ENCODE measurements around the gene KCNK13. TPM values are rescaled to one million over a fixed set of nuclear protein-coding genes. Genes with fewer than 3 reads are reported as not detected.
"Not testable (repeated sequence)": the region's sequence is repeated elsewhere in the genome, so short reads cannot be mapped to it uniquely, and the experiment has no call there.

Gene KCNK13
- total and polyA plus RNA-seq, 2 of the 13 experiments (the other 11 are each of a cell fraction or from before 2014, with no cell fraction given) = 0.08 to 0.29 TPM

DNA sequence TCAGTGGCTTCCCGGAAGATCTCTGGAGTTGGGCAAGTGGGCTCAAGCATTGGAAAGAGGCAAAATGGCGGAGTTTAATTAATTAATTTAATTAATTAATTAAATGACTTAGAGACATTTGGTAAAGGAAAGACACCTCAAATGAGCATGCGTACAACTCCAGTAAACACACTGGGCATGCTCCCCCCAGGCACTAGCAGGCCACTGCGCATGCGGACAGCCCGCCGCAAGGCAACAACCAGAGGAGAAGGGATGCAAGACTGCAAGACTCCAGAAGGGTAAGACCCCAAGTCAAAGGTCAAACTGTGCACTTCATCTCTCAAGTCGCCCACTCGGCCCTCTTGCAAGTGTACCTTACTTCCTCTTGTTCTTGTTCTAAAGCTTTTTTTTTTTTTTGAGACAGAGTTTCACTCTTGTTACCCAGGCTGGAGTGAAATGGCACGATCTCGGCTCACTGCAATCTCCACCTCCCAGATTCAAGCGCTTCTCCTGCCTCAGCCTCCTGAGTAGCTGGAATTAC lies 136.8 kb downstream of the KCNK13 start (continued):
- TF ChIP-seq, protein P1, sequence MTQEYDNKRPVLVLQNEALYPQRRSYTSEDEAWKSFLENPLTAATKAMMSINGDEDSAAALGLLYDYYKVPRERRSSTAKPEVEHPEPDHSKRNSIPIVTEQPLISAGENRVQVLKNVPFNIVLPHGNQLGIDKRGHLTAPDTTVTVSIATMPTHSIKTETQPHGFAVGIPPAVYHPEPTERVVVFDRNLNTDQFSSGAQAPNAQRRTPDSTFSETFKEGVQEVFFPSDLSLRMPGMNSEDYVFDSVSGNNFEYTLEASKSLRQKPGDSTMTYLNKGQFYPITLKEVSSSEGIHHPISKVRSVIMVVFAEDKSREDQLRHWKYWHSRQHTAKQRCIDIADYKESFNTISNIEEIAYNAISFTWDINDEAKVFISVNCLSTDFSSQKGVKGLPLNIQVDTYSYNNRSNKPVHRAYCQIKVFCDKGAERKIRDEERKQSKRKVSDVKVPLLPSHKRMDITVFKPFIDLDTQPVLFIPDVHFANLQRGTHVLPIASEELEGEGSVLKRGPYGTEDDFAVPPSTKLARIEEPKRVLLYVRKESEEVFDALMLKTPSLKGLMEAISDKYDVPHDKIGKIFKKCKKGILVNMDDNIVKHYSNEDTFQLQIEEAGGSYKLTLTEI (CRISPR knock-in tag; conservative IDR thresholded peaks at IDR 0.05) = no peak
- no peak for TF ChIP-seq TBX2 (CRISPR knock-in tag; IDR thresholded peaks at IDR 0.05; ENCODE audit: borderline replicate concordance)
- TF ChIP-seq RFXAP (CRISPR knock-in tag; IDR thresholded peaks at IDR 0.05; ENCODE audit: borderline replicate concordance) = no peak
- TF ChIP-seq, protein P2, sequence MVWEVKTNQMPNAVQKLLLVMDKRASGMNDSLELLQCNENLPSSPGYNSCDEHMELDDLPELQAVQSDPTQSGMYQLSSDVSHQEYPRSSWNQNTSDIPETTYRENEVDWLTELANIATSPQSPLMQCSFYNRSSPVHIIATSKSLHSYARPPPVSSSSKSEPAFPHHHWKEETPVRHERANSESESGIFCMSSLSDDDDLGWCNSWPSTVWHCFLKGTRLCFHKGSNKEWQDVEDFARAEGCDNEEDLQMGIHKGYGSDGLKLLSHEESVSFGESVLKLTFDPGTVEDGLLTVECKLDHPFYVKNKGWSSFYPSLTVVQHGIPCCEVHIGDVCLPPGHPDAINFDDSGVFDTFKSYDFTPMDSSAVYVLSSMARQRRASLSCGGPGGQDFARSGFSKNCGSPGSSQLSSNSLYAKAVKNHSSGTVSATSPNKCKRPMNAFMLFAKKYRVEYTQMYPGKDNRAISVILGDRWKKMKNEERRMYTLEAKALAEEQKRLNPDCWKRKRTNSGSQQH (CRISPR knock-in tag; IDR thresholded peaks at IDR 0.05; ENCODE audit: low read depth) = no peak
- no peak for TF ChIP-seq RNF2 (conservative IDR thresholded peaks at IDR 0.05; ENCODE audit: low read depth)
- TF ChIP-seq ZNF761 (CRISPR knock-in tag; conservative IDR thresholded peaks at IDR 0.05) = no peak

DNA sequence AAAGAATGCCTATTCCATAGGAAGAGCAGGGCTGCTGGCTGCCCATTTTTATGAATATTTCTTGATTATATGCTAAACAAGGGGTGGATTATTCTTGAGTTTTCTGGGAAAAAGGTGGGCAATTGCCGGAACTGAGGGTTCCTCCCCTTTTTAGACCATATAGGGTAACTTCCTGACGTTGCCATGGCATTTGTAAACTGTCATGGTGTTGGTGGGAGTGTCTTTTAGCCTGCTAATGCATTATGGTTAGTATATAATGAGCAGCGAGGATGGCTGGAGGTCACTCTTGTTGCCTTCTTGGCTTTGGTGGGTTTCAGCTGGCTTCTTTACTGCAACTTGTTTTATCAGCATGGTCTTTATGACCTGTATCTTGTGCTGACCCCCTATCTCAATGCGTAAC lies 138.8 kb downstream of the KCNK13 start:
- intact Hi-C loops (cut with micrococcal nuclease; ENCODE audit: unreplicated experiment); BruUV-seq (replicated peaks); H3K27me3 ChIP-seq (ENCODE audit: control insufficient read depth in 1 of 2, insufficient read depth in 2 of 2, low read length in 2 of 2); ATAC-seq; DNase-seq (ENCODE audit: low spot score); FAIRE-seq; POLR2A ChIA-PET; H3K4me2 ChIP-seq (ENCODE audit: low read depth, low read length); H3K9me3 ChIP-seq (ENCODE audit: low read length); H3K4me3 ChIP-seq (replicated peaks in 1 of 3; ENCODE audit: insufficient read depth in 1 of 3, low read depth in 2 of 3, low read length in 3 of 3); in situ Hi-C loops (cut with HindIII; ENCODE audit: extremely low pct_ligation_motif_present, low pct_unique_long_range_greater_than_20kb); H3K27ac ChIP-seq (ENCODE audit: extremely low read length, insufficient read depth, low read length); H3K79me2 ChIP-seq (ENCODE audit: insufficient read depth, low read length); H3K9ac ChIP-seq (ENCODE audit: insufficient read depth, low read depth, low read length); CTCF ChIA-PET (ENCODE audit: low intra/inter-chr PET ratio, low total read pairs); H4K20me1 ChIP-seq (ENCODE audit: insufficient read depth, low read length); H2AFZ ChIP-seq (ENCODE audit: low read length); H3K4me1 ChIP-seq (ENCODE audit: insufficient read depth, low read length); H3K36me3 ChIP-seq (replicated peaks in 1 of 2; ENCODE audit: control insufficient read depth in 1 of 2, insufficient read depth in 2 of 2, low read length in 2 of 2): not testable (repeated sequence)
- 29% methylated on average over 4 of the region's 4 CpGs for WGBS (ENCODE audit: low lambda C conversion rate)

Measured in HepG2 (cell line).